Measurements from ENCODE around the gene PBX4.
"Not testable (repeated sequence)": the region's sequence is repeated elsewhere in the genome, so short reads cannot be mapped to it uniquely, and the experiment has no call there.

Gene PBX4

DNA sequence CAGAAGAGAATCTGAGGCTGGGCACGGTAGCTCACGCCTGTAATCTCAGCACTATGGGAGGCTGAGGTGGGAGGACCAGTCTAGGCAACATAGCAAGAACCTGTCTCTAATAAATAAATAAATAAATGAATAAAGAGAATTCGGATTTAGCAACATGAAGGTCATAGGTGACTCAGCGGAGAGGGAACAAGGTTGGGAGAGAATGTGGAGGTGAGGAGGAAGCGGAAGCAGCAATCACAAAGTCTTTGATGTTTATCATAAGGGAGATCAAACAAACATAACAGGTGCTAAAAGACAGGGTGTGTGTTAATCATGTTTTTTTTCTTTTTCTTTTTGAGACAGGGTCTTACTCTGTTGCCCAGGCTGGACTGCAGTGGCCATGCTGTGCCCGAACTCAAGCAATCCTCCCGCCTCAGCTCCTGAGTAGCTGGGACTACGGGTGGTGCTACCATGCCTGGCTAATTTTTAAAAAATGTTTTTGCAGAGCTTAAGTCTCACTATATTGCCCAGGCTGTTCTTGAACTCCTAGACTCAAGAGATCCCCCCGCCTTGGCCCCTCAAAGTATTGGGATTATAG, 16.3 kb downstream of the PBX4 start:
- TF ChIP-seq CTCF (IDR thresholded peaks at IDR 0.05; ENCODE audit: insufficient read depth, low read length) (no peak), POLR2AphosphoS5 (IDR thresholded peaks at IDR 0.05; ENCODE audit: low read depth) (no peak), GABPA (IDR thresholded peaks at IDR 0.05; ENCODE audit: low read depth) (no peak), SPI1 (IDR thresholded peaks at IDR 0.05; ENCODE audit: borderline replicate concordance, low read depth) (no peak)
- TF ChIP-seq, protein P1, sequence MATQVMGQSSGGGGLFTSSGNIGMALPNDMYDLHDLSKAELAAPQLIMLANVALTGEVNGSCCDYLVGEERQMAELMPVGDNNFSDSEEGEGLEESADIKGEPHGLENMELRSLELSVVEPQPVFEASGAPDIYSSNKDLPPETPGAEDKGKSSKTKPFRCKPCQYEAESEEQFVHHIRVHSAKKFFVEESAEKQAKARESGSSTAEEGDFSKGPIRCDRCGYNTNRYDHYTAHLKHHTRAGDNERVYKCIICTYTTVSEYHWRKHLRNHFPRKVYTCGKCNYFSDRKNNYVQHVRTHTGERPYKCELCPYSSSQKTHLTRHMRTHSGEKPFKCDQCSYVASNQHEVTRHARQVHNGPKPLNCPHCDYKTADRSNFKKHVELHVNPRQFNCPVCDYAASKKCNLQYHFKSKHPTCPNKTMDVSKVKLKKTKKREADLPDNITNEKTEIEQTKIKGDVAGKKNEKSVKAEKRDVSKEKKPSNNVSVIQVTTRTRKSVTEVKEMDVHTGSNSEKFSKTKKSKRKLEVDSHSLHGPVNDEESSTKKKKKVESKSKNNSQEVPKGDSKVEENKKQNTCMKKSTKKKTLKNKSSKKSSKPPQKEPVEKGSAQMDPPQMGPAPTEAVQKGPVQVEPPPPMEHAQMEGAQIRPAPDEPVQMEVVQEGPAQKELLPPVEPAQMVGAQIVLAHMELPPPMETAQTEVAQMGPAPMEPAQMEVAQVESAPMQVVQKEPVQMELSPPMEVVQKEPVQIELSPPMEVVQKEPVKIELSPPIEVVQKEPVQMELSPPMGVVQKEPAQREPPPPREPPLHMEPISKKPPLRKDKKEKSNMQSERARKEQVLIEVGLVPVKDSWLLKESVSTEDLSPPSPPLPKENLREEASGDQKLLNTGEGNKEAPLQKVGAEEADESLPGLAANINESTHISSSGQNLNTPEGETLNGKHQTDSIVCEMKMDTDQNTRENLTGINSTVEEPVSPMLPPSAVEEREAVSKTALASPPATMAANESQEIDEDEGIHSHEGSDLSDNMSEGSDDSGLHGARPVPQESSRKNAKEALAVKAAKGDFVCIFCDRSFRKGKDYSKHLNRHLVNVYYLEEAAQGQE (IDR thresholded peaks at IDR 0.05; ENCODE audit: insufficient replicate concordance, low read depth) = no peak
- no peak overlapping the region for H3K27ac ChIP-seq (replicated peaks)
- H3K27me3 ChIP-seq (ENCODE audit: insufficient read depth, poor library complexity, severe bottlenecking) = no peaks in the 10 kb centered on the region
- no peak overlapping the region for H3K4me3 ChIP-seq (replicated peaks; ENCODE audit: insufficient read depth, low read length)
- no peak for DNase-seq (ENCODE audit: low read depth in 1 of 2, low spot score in 1 of 2)

DNA sequence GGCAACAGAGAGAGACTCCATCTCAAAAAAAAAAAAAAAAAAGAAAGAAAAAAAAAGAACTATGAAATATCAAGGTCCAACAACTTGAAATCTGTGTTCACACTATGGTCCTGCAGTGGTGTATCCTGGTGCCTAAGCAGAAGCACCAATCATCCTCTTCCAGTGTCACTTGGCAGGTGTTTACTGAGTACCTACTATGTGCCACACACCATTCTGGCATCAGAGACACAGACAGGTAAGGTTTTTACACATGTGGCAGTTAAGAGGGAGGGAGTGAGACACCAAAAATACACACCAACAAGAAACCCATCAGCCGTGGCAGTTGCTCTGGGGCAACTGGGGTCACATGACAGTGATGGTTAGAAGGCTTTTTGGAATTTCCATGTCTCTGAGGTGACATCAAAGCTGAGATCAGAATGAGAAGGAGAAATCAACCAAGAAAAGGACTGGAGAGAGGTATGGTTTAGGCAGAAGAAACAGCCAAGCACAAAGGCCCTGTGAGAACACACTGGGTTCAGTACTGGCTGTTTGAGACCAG, 17.6 kb downstream of the PBX4 start:
- TF ChIP-seq POLR2AphosphoS5 (IDR thresholded peaks at IDR 0.05; ENCODE audit: low read depth) (no peak), GABPA (IDR thresholded peaks at IDR 0.05; ENCODE audit: low read depth) (no peak), SPI1 (IDR thresholded peaks at IDR 0.05; ENCODE audit: borderline replicate concordance, low read depth) (no peak), CTCF (IDR thresholded peaks at IDR 0.05; ENCODE audit: insufficient read depth, low read length) (no peak)
- TF ChIP-seq, protein P1 (IDR thresholded peaks at IDR 0.05; ENCODE audit: insufficient replicate concordance, low read depth) = no peak
- no peak overlapping the region for H3K4me3 ChIP-seq (replicated peaks; ENCODE audit: insufficient read depth, low read length)
- no peak overlapping the region for H3K27ac ChIP-seq (replicated peaks)
- no peak for DNase-seq (ENCODE audit: low read depth in 1 of 2, low spot score in 1 of 2)
- H3K27me3 ChIP-seq (ENCODE audit: insufficient read depth, poor library complexity, severe bottlenecking) = no peaks in the 10 kb centered on the region

DNA sequence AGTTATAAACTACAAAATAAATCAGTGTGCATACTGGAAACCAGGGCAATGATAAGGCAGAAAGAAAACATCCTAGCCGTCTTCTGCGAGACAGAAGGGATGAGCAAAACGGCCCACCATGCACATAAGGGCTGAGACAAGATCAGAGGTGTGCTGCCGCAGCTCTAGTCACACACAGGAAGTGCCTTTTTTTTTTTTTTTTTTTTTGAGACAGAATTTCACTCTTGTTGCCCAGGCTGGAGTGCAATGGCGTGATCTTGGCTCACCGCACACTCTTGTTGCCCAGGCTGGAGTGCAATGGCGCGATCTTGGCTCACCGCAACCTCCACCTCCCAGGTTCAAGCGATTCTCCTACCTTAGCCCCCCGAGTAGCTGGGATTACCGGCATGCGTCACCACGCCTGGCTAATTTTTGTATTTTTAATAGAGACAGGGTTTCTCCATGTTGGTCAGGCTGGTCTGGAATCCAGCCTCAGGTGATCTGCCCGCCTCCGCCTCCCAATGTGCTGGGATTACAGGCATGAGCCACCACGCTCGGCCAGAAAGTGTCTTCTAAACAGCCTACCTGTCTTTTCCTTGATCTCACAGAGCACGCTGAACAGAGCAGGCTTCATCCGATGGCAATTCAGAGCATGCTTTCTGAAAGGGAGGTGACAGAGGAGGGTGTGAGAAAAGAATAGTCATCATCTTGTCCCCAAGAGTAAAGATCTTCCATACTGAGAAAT, 19.6 kb downstream of the PBX4 start:
- not testable (repeated sequence) for H3K27ac ChIP-seq (replicated peaks); H3K4me3 ChIP-seq (replicated peaks; ENCODE audit: insufficient read depth, low read length); H3K27me3 ChIP-seq (ENCODE audit: insufficient read depth, poor library complexity, severe bottlenecking); DNase-seq (ENCODE audit: low read depth in 1 of 2, low spot score in 1 of 2)

GRCh38 chr19:19597809-19598306, 20.6 kb downstream of the PBX4 start:
- Histone ChIP-seq H3K27me3 (ENCODE audit: insufficient read depth, poor library complexity, severe bottlenecking) (no peaks in the 10 kb centered on the region), H3K4me3 (replicated peaks; ENCODE audit: insufficient read depth, low read length) (no peak overlapping the region), H3K27ac (replicated peaks) (no peak overlapping the region)
- TF ChIP-seq POLR2AphosphoS5 (IDR thresholded peaks at IDR 0.05; ENCODE audit: low read depth) = no peak
- TF ChIP-seq SPI1 (IDR thresholded peaks at IDR 0.05; ENCODE audit: borderline replicate concordance, low read depth) = no peak
- TF ChIP-seq, protein P1 (IDR thresholded peaks at IDR 0.05; ENCODE audit: insufficient replicate concordance, low read depth) = no peak
- no peak for TF ChIP-seq GABPA (IDR thresholded peaks at IDR 0.05; ENCODE audit: low read depth)
- TF ChIP-seq CTCF (IDR thresholded peaks at IDR 0.05; ENCODE audit: insufficient read depth, low read length) = no peak
- DNase-seq (ENCODE audit: low read depth in 1 of 2, low spot score in 1 of 2) = no peak
